Kidney (tissue), 22 donors: Measurements from ENCODE around the gene FAM24B. TPM values are rescaled to one million over a fixed set of nuclear protein-coding genes. Genes with fewer than 3 reads are reported as not detected.

ENCODE experiments used
- DNase-seq, 5 donors: peaks; one replicate each; pipeline ENCODE4 v3.0.0-alpha.2; 2013 to 2020
- FAIRE-seq: peaks from 2 replicates; lab custom pipeline; 2012; peaks lifted over from hg19 to GRCh38; lab: Jason Lieb, UNC
- H3K27ac ChIP-seq, 2 donors: one replicate each; pipeline ENCODE4 v1.7.0; 2013; ENCODE audit warnings: low read depth in 2 of 2, low read length in 2 of 2, inconsistent platforms in 1 of 2
- H3K27me3 ChIP-seq: one replicate; pipeline ENCODE4 v1.7.1; 2013; ENCODE audit warnings: low read length, inconsistent platforms; ENCODE audit not compliant: control insufficient read depth, insufficient read depth
- H3K36me3 ChIP-seq, 3 donors: one replicate each; pipeline versions ENCODE4 v1.7.0 to v1.7.1; 2013; ENCODE audit warnings: low read length in 3 of 3, control low read depth in 1 of 3, inconsistent platforms in 1 of 3; ENCODE audit not compliant: insufficient read depth in 3 of 3, control insufficient read depth in 2 of 3
- H3K4me1 ChIP-seq, 3 donors: one replicate each; pipeline versions ENCODE4 v1.7.0 to v1.7.1; 2013; ENCODE audit warnings: low read length in 3 of 3, inconsistent platforms in 1 of 3, low read depth in 1 of 3; ENCODE audit not compliant: control insufficient read depth in 2 of 3, insufficient read depth in 2 of 3
- H3K4me3 ChIP-seq, 3 donors: one replicate each; pipeline versions ENCODE4 v1.7.0 to v1.8.1; 2013; ENCODE audit warnings: low read length in 3 of 3, control low read depth in 1 of 3, inconsistent platforms in 1 of 3
- H3K9ac ChIP-seq, 3 donors: one replicate each; pipeline versions ENCODE4 v1.7.0 to v1.7.1; 2013; ENCODE audit warnings: low read length in 3 of 3, control low read depth in 1 of 3, inconsistent platforms in 1 of 3
- H3K9me3 ChIP-seq, 3 donors: one replicate each; pipeline versions ENCODE4 v1.7.0 to v1.7.1; 2013; ENCODE audit warnings: low read length in 3 of 3, control low read depth in 1 of 3, inconsistent platforms in 1 of 3; ENCODE audit not compliant: control insufficient read depth in 2 of 3, insufficient read depth in 1 of 3
- intact Hi-C: fragments of 100-400 bp; cut with DNase I; formaldehyde crosslinking; loops from one replicate; pipeline ENCODE4 v1.11.1; 2022
- long read RNA-seq, 10 donors: library from polyadenylated mRNA in 1 of 10; unstranded in 1 of 10; transcript quantifications; one replicate each; pipeline ENCODE4 v2.0.0 and lab custom pipeline, GENCODE V29; 2021 to 2026
- polyA plus RNA-seq: library from polyadenylated mRNA; stranded (reverse); fragments of 350-450 nt; fragmentation: Illumina TruSeq; extraction: RNeasy Lipid Tissue Mini Kit (QIAGEN cat#74804); gene quantifications from one replicate; pipeline ENCODE4 v1.2.3, GENCODE V29; 2014; ENCODE audit warnings: low read depth, low replicate concordance; ENCODE audit not compliant: insufficient read depth
- total RNA-seq: library from RNA; stranded (reverse); fragmentation: NEBNext Ultra II Directional; extraction: Animal tissue kit (Norgen Biotek cat#: 25700); gene quantifications from one replicate; pipeline ENCODE4 v1.2.1, GENCODE V29; 2021
- TF ChIP-seq, protein P1 (sequence below): IDR thresholded peaks from 3 replicates; pipeline ENCODE4 v1.5.1; 2012; ENCODE audit warnings: mild to moderate bottlenecking, moderate library complexity, borderline replicate concordance; ENCODE audit not compliant: insufficient read depth; ENCODE audit errors: extremely low read depth
- donor health status: control.
- donor health status: control.
- donor health status: control.
- donor health status: control.
- donor health status: control.
- donor health status: DM: yes; HTN: yes; CAD: no.
- donor health status: Normal renal cell carcinoma (clear cell type).

The FAM24B gene, protein sequence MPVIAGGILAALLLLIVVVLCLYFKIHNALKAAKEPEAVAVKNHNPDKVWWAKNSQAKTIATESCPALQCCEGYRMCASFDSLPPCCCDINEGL
- 3.8 TPM for total RNA-seq
- 26.7 TPM for polyA plus RNA-seq
- long read RNA-seq, donor 1, partial matches to known transcripts, result 0 of 1 reads
- long read RNA-seq, donor 1, other reads (novel, unspliced or antisense), result 0 of 1 reads
- long read RNA-seq, donor 2, partial matches to known transcripts, result 0 of 5 reads
- long read RNA-seq, donor 2, other reads (novel, unspliced or antisense), result 0 of 5 reads
- long read RNA-seq, donor 3, partial matches to known transcripts, result 0 of 3 reads
- long read RNA-seq, donor 3, other reads (novel, unspliced or antisense), result 0 of 3 reads
- long read RNA-seq, donor 4, partial matches to known transcripts, result 0 of 1 reads
- long read RNA-seq, donor 4, other reads (novel, unspliced or antisense), result 0 of 1 reads
- long read RNA-seq, donor 5, result 0 reads
- long read RNA-seq, donor 6, partial matches to known transcripts, result 0 of 2 reads
- long read RNA-seq, donor 6, other reads (novel, unspliced or antisense), result 0 of 2 reads
- long read RNA-seq, donor 7, partial matches to known transcripts, result 1 of 2 reads
- long read RNA-seq, donor 7, other reads (novel, unspliced or antisense), result 1 of 2 reads
- long read RNA-seq, donor 8, partial matches to known transcripts, result 0 of 1 reads
- long read RNA-seq, donor 8, other reads (novel, unspliced or antisense), result 0 of 1 reads
- long read RNA-seq, donor 9, result 0 reads
- long read RNA-seq, donor 10, partial matches to known transcripts, result 0 of 3 reads
- long read RNA-seq, donor 10, other reads (novel, unspliced or antisense), result 0 of 3 reads

DNA sequence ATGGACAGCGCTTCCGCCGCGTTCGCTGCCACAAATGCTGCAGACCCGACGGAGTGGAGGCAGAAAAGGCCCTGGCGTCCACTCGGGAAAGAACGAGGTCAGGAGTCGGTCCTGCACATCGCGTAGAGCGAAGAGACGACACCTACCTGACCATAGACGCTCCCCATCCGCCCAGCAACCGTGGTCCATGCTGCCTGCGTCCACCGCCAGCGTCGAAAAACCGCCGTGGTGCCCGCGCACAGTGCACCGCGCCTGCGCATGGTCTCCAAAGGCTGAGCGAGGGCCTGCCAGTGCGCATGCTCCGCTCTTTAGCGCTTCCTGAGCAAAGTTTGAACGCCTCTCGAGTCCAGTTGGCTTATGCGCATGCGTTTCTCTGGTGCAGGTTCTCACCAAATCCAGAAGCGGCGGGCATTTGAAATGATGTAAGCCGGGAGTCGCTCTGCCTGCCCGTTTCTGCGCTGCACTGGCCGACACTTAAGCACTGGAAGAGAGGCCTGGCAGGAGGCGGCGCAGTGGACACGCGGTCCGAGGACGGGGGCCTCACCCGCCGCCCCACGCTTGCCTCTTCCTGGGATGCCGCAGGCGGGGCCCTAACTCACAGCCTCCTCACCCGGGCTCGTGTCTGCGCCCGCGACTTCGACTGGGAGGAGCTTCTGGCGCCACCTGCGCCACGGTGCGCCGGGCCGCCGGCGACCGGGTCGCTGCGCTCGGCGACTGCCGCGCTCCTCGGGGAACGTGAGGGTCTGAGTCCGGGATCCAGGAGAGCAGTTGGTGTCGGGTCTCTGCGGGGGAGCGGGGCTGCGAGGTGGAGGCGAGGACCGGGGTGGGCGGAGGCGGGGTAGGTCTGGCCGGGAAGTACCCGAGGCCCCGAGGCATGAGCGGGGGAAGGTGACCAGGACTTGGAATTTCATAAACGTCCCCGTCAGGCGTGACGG, at the start of gene FAM24B:
FAM24B (minus strand) TSS at position 243 of the 935 bp plus-strand sequence. CDS start 29,066 bp downstream, outside the sequence.
- H3K4me1 ChIP-seq, result peaks cover 0 to 5% (median 2%) of the 10 kb centered on the region in 3 donors
- no peaks in the 10 kb centered on the region for H3K9me3 ChIP-seq
- H3K27ac ChIP-seq, result peak within 1 kb of the TSS in 1 of 2 donors; percentile 16
- H3K36me3 ChIP-seq, result no peaks in the 10 kb centered on the region
- FAIRE-seq, result no peak
- H3K4me3 ChIP-seq, result peak within 1 kb of the TSS; percentile 75 to 94 (median 85)
- TF ChIP-seq, protein P1, sequence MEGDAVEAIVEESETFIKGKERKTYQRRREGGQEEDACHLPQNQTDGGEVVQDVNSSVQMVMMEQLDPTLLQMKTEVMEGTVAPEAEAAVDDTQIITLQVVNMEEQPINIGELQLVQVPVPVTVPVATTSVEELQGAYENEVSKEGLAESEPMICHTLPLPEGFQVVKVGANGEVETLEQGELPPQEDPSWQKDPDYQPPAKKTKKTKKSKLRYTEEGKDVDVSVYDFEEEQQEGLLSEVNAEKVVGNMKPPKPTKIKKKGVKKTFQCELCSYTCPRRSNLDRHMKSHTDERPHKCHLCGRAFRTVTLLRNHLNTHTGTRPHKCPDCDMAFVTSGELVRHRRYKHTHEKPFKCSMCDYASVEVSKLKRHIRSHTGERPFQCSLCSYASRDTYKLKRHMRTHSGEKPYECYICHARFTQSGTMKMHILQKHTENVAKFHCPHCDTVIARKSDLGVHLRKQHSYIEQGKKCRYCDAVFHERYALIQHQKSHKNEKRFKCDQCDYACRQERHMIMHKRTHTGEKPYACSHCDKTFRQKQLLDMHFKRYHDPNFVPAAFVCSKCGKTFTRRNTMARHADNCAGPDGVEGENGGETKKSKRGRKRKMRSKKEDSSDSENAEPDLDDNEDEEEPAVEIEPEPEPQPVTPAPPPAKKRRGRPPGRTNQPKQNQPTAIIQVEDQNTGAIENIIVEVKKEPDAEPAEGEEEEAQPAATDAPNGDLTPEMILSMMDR, result no peak
- H3K9ac ChIP-seq, result peak within 1 kb of the TSS; percentile 51 to 72 (median 70)
- H3K27me3 ChIP-seq, result no peaks in the 10 kb centered on the region
- peak; percentile 96 to 99 (median 97) for DNase-seq
- intact Hi-C loops, result no loop called here

DNA sequence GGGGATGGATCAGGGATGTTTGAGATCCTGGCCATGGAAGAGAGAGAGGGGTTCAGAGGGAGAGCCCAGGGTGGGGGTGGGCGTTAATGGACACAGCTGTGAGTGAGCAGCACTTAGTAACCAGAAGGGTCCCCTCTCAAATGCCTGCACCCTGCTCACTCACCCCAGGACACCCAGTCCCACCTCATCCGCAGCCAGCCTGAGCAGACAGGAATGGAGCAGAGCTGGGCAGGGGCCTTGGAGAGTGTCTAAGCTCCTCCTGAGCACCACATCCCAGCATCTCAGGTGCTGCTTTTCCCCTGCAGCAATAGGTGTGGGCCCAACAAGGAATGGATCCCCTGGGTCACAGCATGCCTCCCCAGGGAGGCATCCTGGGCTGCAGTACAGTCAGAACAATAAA, 36.3 kb upstream of the FAM24B start:
- H3K4me3 ChIP-seq, result no peak overlapping the region
- DNase-seq (no peak), FAIRE-seq (no peak)
- no peaks in the 10 kb centered on the region for H3K4me1 ChIP-seq
- no peaks in the 10 kb centered on the region for H3K9me3 ChIP-seq
- H3K36me3 ChIP-seq, result no peaks in the 10 kb centered on the region
- TF ChIP-seq, protein P1, result no peak
- H3K9ac ChIP-seq, result no peak overlapping the region
- no peaks in the 10 kb centered on the region for H3K27me3 ChIP-seq
- intact Hi-C loops, result no loop called here
- H3K27ac ChIP-seq, result no peak overlapping the region

DNA sequence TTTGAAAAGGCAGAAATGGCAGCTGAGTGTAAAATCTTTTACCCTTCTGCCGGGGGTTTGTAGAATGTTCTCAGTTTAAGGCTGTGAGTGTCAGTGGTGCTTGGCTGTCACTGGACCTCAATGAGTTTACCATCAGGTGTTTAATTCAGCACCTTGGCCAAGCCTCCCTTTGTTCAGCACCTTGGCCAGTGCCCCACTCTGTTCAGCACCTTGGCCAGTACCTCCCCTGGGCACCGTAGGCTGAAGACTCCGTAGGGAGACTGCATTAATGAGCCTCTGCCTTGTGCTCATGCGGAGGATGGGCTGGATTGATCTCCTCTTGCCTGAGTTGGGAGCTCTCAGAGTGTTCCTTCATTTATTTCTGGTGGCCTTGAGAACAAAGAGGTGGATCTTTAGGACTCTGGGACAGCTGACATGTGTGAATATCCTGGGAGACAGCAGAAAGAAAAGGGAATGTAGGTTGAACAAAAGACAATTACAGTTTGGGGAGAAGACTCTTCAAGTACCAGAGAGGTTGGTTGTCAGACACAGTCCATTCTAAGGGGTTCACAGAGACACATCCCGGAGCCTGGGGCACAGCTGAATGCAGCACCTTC, 32.6 kb upstream of the FAM24B start:
- DNase-seq, result peak in 4 of 5 donors; percentile 72 to 85 (median 84)
- no peaks in the 10 kb centered on the region for H3K4me1 ChIP-seq
- no peak for FAIRE-seq
- H3K4me3 ChIP-seq, result no peak overlapping the region
- H3K27me3 ChIP-seq, result no peaks in the 10 kb centered on the region
- H3K27ac ChIP-seq, result no peak overlapping the region
- H3K9ac ChIP-seq, result no peak overlapping the region
- TF ChIP-seq, protein P1, result no peak
- no peaks in the 10 kb centered on the region for H3K36me3 ChIP-seq
- no peaks in the 10 kb centered on the region for H3K9me3 ChIP-seq
- intact Hi-C loops, result no loop called here
